ENCODE results near the gene AP2B1.

GRCh38 chr17:35676441-35676840 lies 89.3 kb downstream of the AP2B1 start:
- TF ChIP-seq POLR2A (IDR thresholded peaks at IDR 0.05; ENCODE audit: low read depth, low read length) (no peak), SPI1 (IDR thresholded peaks at IDR 0.05; ENCODE audit: low read depth, low read length) (no peak), POLR2AphosphoS5 (IDR thresholded peaks at IDR 0.05; ENCODE audit: low read depth, low read length) (no peak), TAF1 (IDR thresholded peaks at IDR 0.05; ENCODE audit: low read depth, low read length) (no peak), PAX5 (IDR thresholded peaks at IDR 0.05; ENCODE audit: insufficient read depth, low read length, severe bottlenecking) (no peak), POU2F2 (IDR thresholded peaks at IDR 0.05; ENCODE audit: low read depth, low read length) (no peak)

All from GM12891 (cell line).